GM19395 (cell line): Measurements from ENCODE around the gene FBXW9.
A peak's percentile ranks its signal among the peaks of the same experiment; 100 is the strongest.
"Not testable (repeated sequence)": the region's sequence is repeated elsewhere in the genome, so short reads cannot be mapped to it uniquely, and the experiment has no call there.

Experiments used
- ATAC-seq: cut with Tn5 transposase; IDR thresholded peaks from one replicate; pipeline ENCODE4 v1.9.1; 2021; ENCODE audit warnings: mild to moderate bottlenecking, moderate library complexity; ENCODE audit not compliant: unreplicated experiment

Gene FBXW9

DNA sequence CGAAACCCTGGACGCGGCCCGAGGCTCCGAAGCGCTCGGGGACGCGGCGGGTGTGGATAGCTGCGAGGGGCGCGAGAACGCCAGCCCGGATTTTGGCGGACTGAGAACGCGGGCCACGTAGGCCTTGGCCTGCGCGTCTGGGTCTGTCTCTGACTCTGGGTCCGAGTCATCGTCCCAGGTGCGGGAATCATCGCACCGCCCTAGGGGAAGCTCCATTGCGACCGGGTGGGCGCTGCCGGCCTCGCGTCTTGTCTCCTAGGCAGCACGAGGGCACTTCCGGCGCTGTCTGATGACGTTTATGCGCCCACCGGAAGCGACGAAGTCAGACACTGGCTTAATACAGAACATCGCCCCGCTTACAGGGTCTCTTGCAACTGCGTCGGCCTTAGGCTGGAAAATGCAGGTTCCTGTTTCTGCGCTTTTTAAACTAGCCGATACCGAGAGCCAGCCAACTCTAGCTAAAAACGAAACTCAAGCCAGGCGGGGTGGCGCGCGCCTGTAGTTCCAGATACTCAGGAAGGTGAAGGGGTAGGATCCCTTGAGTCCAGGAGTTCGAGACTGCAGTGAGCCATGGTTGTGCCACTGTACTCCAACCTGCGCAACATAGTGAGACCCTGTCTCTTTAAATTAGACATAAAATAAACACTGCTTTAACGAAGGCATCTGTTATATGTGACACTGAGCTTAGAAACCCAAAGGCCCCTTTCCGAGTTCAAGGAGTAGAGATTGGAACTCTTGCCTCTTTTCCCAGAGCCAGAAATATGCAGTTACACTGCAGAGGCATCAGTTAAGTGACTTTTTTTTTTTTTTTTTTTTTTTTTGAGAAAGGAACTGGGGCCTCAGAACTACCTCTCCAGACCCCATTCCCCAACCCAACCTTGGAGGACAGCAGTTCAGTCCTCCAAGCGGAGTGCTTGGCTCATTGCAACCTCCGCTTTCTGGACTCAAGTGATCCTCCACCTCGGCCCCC is at the start of gene FBXW9:
Gene FBXW9, minus strand, starts transcription at position 266 of the 970 bp plus-strand sequence. Its CDS starts 50 bp downstream, at position 216.
- ATAC-seq, result no peak

- no peak for ATAC-seq
Observed at GRCh38 chr19:12745166-12745897, 48.9 kb upstream of the FBXW9 start.

- no peak for ATAC-seq
Observed at GRCh38 chr19:12737835-12738351, 41.5 kb upstream of the FBXW9 start.

- peak; percentile 83 for ATAC-seq
Observed at GRCh38 chr19:12736995-12737834, 40.8 kb upstream of the FBXW9 start, which contains the start of gene GET3. GET3 (plus strand) TSS chr19:12737497; CDS start chr19:12737506, 9 bp downstream.

- no peak for ATAC-seq
Observed at GRCh38 chr19:12733369-12734214, 37.2 kb upstream of the FBXW9 start.

DNA sequence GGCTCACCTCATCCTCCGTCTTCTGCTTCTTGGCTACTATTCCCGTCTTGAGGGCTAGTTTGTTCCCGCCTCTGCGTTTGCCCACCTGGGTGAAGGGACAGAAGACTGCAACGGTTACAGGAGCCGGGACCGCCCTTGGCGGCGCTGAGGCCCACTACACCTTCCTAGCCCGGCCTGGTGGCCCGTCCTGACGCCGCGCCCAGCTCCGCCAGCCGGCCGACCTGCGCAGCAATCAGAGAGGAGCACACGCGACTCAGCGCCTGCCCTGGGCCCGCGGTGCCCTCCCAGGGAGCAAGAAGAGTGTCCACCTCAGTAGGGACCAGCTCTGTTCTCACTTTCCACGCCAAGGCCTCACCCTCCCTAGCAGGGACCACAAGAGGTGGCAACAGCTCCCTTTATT is 34.9 kb upstream of the FBXW9 start:
- ATAC-seq, result no peak

DNA sequence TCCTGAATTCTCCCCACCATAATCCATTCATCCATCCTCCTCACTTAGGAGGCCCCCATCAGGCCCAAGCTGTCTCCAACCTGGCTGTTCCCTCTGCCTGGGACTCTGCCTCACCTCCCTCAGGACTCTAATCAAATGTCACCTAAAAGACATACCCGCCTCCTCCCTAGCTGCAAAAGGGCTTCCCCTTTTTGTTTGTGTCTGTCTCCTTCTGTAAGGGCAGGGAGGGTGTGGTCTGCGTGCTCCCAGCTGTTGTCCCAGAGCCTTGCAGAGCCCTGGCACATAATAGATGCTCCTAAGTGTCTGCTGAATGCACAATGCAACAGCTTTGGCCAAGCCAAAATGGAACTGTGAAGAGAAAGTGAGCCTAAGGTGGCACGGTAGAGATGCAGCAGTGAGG is 33.6 kb upstream of the FBXW9 start:
- no peak for ATAC-seq

GRCh38 chr19:12727745-12728433 is 31.5 kb upstream of the FBXW9 start:
- ATAC-seq, result no peak

DNA sequence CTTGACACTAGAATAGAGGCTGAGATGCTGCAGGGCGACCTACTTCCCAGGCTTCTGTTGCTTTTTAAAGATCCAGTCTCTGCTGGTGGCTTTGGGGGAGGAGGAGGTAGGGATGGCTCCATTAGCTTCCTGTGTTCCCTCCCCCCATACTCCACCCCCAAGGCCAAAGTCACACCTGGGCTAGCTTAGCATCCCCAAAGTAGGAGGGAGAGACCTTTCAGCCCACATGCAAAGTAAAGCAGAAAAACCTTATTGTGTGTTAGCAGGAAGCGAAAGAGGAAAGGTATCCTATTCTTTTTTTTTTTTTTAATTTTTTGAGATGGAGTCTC is 30.5 kb upstream of the FBXW9 start:
- no peak for ATAC-seq

- ATAC-seq, result not testable (repeated sequence)
Observed at GRCh38 chr19:12725612-12726011, 29.2 kb upstream of the FBXW9 start.

DNA sequence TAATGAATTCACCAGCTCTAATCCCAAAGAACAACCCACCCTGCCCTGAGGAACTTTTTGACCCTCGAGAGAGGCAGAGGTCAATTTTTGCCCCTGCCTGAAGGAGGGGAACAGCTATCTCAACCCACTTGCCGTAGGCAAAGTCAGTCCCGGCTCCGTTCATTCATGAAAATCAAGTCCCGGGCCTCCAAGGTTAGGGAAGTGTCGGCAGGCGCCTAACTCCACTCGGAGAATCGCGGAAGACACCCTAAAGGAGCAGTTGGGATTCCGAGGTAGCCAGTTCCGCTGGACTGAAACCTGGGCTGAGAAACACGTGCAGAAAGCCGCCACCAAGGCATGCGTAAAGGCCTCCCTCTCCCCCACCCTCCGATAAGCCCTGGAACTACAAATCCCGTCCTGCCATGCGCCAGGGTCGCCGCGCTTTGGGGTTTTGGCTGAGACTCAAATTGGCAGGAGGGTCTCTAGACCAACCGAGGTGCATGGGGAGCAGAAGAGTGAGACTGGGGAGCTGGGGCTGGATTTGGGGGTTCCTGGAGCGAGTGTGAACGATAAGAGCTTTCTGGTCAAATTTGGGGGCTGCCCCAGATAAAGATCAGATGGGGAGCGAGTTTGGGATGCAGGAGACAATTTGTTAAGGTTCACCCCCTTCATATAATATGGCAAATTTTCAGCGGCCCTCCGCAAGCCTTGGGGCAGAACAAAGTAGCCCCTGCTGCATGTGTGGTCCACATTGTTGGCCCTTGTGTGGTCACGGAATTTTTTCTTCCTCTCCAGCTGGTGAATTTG is 27.4 kb upstream of the FBXW9 start, which contains the start of gene TNPO2:
Gene TNPO2, minus strand, starts transcription at position 292 of the 786 bp plus-strand sequence. CDS start 2,955 bp downstream, outside the sequence.
- ATAC-seq, result no peak

DNA sequence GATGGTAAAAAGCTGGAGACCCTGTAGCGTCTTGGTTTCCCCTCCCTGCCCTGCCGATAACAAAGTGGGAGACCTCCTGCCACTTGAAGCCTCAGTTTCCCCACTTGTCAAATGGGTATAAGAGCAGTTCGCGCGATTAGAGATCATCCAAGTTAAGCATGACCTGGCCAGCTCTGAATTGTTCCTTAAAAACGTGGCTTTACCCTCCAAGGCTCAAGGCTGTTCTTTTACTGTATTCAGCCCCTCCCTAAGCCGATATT is 26.9 kb upstream of the FBXW9 start:
- no peak for ATAC-seq

- peak; percentile 80 for ATAC-seq
Observed at GRCh38 chr19:12722566-12723380, 26.3 kb upstream of the FBXW9 start.

DNA sequence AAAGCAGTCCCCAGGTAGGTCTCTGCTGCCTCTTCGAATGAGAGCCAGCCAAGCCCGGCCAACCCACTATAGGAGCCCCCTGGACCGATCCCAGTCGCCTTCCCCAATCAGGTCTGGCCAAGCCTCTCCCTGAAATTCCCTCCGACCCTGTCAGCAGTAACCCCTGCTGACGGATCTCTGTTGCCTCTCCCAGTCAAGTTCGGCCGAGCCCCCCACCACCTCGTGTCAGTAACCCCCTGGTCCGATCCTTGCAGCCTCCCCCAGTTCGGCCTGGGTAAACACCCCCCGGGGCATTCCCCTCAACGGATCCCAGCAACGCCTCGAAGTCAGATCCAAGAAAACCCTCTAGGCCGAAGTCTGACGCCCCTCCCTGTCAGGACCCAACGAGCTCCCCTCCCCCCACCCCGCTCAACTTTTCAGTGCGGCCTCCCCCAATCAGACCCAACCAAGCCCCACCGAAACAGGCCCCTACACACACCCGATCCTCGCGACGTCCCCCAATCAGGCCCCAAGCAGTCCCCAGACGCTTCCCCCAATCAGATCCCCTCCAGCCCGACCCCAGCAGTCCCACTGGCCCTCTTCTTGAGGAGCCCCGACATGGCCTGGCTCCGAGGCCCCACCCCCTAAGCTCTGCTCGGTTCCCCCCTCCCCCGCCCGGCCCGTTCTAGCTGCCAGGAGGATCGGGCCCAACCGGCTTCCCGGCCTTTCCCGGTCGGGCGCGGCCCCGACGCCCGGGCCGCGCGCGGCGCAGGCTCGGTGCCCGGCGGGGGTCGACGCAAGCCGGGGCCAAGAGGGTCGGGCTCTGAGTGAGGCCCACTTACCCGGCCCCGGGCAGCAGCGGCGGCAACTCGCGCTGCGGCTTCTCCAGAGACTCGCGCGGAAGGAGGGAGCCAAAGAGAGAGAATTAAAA is 25.5 kb upstream of the FBXW9 start:
- ATAC-seq, result peak; percentile 16

DNA sequence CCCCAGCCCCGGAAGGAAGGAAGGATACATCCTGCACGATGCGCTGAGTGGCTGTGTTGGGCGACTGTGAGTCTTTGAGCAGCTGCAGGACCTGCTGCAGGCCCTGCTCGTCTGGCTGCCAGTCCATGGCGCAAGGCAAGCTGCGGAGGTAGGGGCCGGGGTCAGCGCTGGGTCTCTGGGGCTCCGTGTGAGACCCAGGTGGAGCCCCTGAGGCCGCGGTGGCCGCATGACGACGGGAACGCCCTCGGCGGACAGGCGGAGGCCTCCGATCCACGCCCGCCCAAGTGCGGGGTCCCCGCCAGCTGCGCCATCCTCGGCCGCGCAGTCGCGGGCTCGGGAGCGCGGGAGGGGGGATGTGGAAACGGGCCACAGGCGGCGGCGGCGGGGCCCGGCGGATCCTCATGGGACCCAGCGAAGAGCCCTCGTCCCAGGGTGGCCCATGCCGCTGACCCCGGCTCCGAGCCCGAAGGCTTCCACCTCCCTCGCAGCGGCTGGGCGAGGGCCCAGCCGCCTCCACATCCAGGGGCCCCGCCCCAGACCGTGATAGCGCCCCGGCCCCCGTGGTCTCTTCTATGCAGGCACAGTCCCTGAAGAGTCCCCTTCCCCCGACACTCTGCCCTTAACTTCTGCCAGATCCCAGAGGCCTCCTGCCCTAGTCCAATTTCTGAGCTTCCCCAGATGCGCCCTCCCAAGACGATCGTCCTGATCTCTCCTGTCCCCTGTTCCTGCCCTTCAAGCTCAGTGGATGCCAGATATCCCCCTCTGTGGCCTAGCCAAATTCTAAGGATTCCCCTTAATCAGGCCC is 24.6 kb upstream of the FBXW9 start:
- ATAC-seq, result no peak

DNA sequence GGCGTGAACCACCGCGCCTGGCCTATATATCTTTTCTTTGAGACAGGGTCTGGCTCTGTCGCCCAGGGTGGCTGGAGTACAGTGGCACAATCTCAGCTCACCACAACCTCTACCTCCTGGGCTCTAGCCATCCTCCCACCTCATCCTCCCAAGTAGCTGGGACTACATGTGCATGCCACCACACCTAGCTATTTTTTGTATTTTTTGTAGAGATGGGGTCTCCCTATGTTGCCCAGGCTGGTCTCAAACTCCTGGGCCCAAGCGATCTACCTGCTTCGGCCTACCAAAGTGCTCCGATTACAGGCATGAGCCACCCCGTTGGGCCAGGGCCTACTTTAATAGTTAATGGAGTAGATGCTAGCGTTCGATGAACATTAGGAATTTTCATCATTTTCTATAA is 23.9 kb upstream of the FBXW9 start:
- ATAC-seq, result no peak
